Activated CD4-positive, alpha-beta T cell treated with anti-CD3 and anti-CD28 coated beads, Interleukin-2, amount 10 ng/mL, durations not matched to agents 7 days and 5 days (primary cell): ENCODE results near the gene ABI1. TPM values are rescaled to one million over a fixed set of nuclear protein-coding genes. Genes with fewer than 3 reads are reported as not detected.
A peak's percentile ranks its signal among the peaks of the same experiment; 100 is the strongest.

Experiments
- CTCF ChIA-PET: fragments of 350-600 bp; sonication (Branson Sonifier 250); formaldehyde crosslinking; loops from one replicate; lab custom pipeline; 2021; ENCODE audit warnings: antibody characterized with exemption; lab: Charles Lee
- POLR2A ChIA-PET: fragments of 350-600 bp; sonication (Branson Sonifier 250); formaldehyde crosslinking; loops from one replicate; lab custom pipeline; 2021; ENCODE audit warnings: antibody characterized with exemption; lab: Charles Lee
- DNase-seq: peaks from one replicate; pipeline ENCODE4 v3.0.0-alpha.2; 2020
- H3K27ac Mint-ChIP-seq: one replicate; pipeline ENCODE4 v1.8.0; 2021; ENCODE audit warnings: mild to moderate bottlenecking, moderate library complexity, mixed read lengths
- H3K27me3 Mint-ChIP-seq: one replicate; pipeline ENCODE4 v1.8.0; 2021; ENCODE audit warnings: mixed read lengths
- H3K36me3 Mint-ChIP-seq: one replicate; pipeline ENCODE4 v1.8.0; 2021; ENCODE audit warnings: low read depth, mixed read lengths
- H3K4me1 Mint-ChIP-seq: one replicate; pipeline ENCODE4 v1.8.0; 2021; ENCODE audit warnings: mixed read lengths
- H3K4me3 Mint-ChIP-seq: one replicate; pipeline ENCODE4 v1.8.0; 2021; ENCODE audit warnings: mild to moderate bottlenecking, moderate library complexity, mixed read lengths
- H3K9me3 Mint-ChIP-seq: one replicate; pipeline ENCODE4 v1.8.0; 2021; ENCODE audit warnings: mixed read lengths
- total RNA-seq, 2 experiments: library from RNA; stranded (reverse); gene quantifications; one replicate each; pipeline ENCODE4 v1.2.3, GENCODE V29; 2021

ABI1 gene
- total RNA-seq, 2 experiments from 2014 or later = 59.7 to 65.2 TPM

DNA sequence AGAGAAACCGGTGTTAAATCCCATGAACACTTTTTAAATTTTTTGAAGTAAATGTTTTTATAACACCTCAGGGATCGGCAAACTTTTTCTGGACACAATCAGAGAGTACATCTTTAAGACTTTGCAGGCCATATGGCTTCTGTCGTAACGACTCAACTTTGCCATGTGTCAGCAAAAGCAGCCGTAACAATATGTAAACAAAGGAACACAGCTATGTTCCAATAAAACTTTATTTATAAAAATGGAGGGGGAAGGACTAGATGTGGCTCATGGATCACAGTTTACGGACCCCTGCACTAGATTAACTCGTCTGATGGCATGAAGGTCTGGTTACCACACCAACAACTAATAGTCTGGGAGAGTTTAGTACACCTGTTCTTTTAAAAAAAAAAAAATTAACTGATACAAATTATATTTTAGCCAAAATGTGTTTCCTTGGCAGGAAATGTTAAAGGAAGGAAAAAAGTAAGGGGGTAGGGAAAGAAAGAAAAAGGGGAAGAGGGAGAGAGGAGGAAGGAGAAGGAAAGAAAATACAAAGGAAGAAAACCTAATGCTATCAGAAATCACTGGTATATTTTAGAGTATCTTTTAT, 50.2 kb downstream of the ABI1 start:
- Mint-ChIP-seq H3K27ac (no peak overlapping the region), H3K9me3 (no peaks in the 10 kb centered on the region), H3K4me1 (peaks cover 28% of the 10 kb centered on the region), H3K27me3 (no peaks in the 10 kb centered on the region), H3K4me3 (no peak overlapping the region), H3K36me3 (peaks cover 32% of the 10 kb centered on the region)
- CTCF ChIA-PET = interaction anchor here (0.6 to 1.5 kb wide), 2 partner anchors 21 to 38 kb away, joined by 3 to 5 read pairs; no protein-coding TSS in a partner anchor
- POLR2A ChIA-PET = no interaction called here
- DNase-seq = no peak

DNA sequence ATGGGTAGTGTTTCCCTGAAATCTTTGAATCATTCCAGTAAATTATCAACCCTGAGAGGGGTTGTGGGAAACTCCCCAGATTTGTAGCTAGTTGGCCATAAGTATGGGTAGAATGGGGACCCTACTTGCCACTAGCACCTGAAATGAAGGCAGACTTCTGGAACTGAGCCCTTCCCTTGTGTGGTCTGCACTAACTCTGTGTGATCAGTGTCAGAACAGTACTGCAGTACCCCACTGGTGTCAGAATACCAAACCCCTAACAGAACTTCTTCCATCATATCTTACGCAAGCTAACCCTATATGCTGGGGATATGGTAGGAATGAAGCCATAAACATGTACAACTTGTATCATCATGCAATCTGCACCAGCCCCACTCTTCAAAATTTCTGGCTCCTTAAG, 50.8 kb downstream of the ABI1 start:
- Mint-ChIP-seq H3K27me3 (no peaks in the 10 kb centered on the region), H3K36me3 (peaks cover 32% of the 10 kb centered on the region), H3K27ac (no peak overlapping the region), H3K4me3 (no peak overlapping the region), H3K4me1 (peaks cover 34% of the 10 kb centered on the region), H3K9me3 (no peaks in the 10 kb centered on the region)
- CTCF ChIA-PET = interaction anchor here (0.6 to 1.5 kb wide), 2 partner anchors 22 to 38 kb away, joined by 3 to 5 read pairs; no protein-coding TSS in a partner anchor
- POLR2A ChIA-PET = no interaction called here
- no peak for DNase-seq

DNA sequence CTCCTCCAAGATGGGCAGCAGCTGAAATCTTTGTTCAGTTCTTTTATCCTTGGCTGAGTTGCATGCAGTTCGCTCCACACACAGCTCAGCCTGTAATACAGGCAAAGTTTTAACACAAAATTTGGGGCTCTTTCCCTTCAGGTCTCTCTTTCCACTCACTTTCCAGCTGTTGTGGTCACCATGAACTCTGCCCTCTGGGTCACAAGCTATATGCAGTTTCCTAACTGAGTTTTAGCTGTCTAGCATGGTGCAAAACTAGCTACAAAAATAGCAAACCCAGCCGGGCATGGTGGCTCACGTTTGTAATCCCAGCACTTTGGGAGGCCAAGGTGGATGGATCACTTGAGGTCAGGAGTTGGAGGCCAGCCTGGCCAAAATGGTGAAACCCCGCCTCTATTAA, 53.2 kb downstream of the ABI1 start:
- no peak overlapping the region for H3K4me3 Mint-ChIP-seq
- no peaks in the 10 kb centered on the region for H3K9me3 Mint-ChIP-seq
- H3K27me3 Mint-ChIP-seq = no peaks in the 10 kb centered on the region
- H3K4me1 Mint-ChIP-seq = peaks cover 49% of the 10 kb centered on the region
- peaks cover 29% of the 10 kb centered on the region for H3K36me3 Mint-ChIP-seq
- DNase-seq = no peak
- POLR2A ChIA-PET = no interaction called here
- no peak overlapping the region for H3K27ac Mint-ChIP-seq
- CTCF ChIA-PET = no interaction called here

DNA sequence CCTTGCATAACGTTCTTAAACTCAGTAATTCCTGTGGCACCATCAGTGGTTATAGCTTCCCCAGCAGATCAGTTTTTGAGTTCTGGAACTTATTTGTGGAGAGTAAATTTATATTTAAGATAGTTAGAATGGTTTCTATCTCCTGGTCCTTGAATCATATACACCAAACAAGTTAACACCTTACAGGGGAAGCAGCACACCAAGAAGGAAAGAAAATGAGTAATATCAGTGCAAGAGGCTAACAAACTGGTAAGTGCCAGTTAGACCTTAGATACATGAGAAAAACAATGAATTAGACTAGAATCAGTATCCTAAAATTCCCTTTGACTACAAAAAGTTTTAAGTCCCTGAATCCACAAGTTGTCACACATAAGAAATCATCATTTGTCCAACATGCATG, 54.2 kb downstream of the ABI1 start:
- Mint-ChIP-seq H3K4me1 (peaks cover 53% of the 10 kb centered on the region), H3K4me3 (no peak overlapping the region), H3K9me3 (no peaks in the 10 kb centered on the region), H3K27me3 (no peaks in the 10 kb centered on the region), H3K36me3 (peaks cover 27% of the 10 kb centered on the region), H3K27ac (peak overlapping the region; percentile 36)
- CTCF ChIA-PET = interaction anchor here (0.7 to 1.2 kb wide), 3 partner anchors 9 to 28 kb away, joined by 3 read pairs; no protein-coding TSS in a partner anchor
- POLR2A ChIA-PET = no interaction called here
- DNase-seq = no peak

DNA sequence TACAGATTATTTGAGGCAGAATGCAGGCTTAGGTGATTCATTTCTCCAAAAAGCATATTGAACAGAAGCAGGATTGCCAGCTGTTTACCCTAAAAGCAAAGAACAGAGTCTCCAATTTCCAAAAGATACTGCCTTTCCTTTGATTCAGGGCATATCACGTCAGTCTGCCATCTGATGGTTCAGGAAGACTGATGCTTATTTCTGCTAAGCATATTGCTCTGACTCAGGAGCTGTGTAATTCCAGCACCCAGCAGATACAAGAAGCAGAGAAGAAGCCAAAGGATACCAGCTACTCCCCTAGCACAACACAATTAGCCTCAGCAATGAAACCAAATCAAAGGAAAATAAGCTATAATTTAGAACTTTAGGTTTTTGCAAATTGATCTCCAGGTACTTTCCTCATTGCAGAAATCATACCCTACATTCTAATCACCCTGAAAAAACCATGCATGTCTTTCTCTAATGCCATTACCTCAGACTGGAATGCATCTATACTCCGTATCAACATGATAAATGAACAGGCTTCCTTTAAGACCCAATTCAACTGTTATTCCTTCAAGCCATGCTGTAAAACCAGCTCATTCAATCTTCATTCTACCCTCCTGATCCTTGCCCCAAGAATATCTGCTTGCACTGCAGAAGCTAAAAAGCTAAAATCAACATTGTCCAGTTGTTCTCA, 55.1 kb downstream of the ABI1 start:
- Mint-ChIP-seq H3K27me3 (no peaks in the 10 kb centered on the region), H3K36me3 (peaks cover 32% of the 10 kb centered on the region), H3K4me3 (no peak overlapping the region), H3K27ac (no peak overlapping the region), H3K9me3 (no peaks in the 10 kb centered on the region), H3K4me1 (peaks cover 54% of the 10 kb centered on the region)
- POLR2A ChIA-PET = interaction anchor here (0.6 kb wide), 1 partner anchor 9 kb away, joined by 3 read pairs; no protein-coding TSS in a partner anchor
- CTCF ChIA-PET = interaction anchor here (0.7 to 1.5 kb wide), 5 partner anchors 9 to 79 kb away, joined by 3 to 4 read pairs (median 3); no protein-coding TSS in a partner anchor
- DNase-seq = no peak

DNA sequence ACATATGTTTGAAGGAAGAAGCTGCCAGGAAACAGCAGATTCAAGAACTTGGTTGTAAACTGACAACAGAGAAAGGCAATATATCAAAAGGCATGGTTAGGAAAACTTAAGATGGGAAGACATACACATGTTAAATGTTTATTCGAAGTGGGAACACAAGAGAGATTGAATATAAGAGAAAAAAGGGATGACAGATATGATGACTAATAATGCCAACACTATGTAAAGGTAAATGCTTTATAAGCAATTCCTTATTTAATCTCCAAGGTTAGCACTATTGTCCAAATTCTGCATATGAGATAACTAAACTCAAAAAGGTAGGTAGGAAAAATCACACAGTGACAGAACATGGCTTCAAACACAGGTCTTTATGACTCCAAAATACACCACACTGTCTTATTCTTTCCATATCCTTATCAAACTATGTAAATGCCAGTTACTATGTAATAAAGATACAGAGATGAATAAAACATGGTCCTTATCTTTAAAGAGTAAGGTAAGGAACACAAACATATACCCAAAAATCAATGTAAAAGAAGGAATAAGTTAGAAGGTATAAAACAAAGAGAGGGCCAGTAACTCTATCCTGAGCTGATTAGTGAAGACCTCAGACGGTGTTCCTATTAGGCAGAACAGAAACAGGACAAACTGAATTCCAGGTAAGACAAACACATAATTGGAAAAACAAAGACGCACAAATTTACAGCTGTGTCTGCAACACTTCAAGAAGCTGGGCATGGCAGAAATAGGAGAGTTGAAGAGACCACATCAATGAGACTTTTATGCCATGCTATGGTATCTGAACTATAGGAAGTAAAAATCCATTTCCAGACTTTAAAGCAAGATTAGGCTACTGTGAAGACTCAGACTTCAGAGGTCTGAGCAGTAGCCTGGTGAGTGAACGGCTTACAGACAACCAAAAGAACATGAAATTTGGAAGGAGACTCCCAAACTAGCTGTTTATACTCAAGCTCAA, 56.1 kb downstream of the ABI1 start:
- POLR2A ChIA-PET = interaction anchor here (0.6 kb wide), 2 partner anchors 1498 to 1545 kb away, joined by 3 to 4 read pairs; no protein-coding TSS in a partner anchor
- H3K4me1 Mint-ChIP-seq = peaks cover 57% of the 10 kb centered on the region
- H3K36me3 Mint-ChIP-seq = peaks cover 36% of the 10 kb centered on the region
- H3K27ac Mint-ChIP-seq = no peak overlapping the region
- H3K27me3 Mint-ChIP-seq = no peaks in the 10 kb centered on the region
- no peaks in the 10 kb centered on the region for H3K9me3 Mint-ChIP-seq
- no peak for DNase-seq
- H3K4me3 Mint-ChIP-seq = no peak overlapping the region
- CTCF ChIA-PET = interaction anchor here (1.5 kb wide), 1 partner anchor 78 kb away, joined by 4 read pairs; no protein-coding TSS in a partner anchor

DNA sequence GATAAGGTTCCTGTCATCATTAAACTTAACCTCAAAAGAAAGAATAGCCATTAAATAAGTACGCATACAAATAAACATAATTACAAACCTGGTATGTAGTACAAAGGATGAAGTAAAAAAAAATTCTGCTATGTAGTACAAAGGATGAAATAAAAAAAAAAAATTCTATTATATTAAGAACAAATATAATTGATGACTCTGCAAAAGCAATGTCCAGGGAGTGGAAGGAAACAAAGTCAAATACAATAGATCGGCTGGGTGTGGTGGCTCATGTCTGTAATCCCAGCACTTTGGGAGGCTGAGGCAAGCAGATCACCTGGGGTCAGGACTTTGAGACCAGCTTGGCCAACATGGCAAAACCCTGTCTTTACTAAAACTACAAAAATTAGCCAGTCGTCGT, 56.9 kb downstream of the ABI1 start:
- H3K27me3 Mint-ChIP-seq = no peaks in the 10 kb centered on the region
- H3K27ac Mint-ChIP-seq = no peak overlapping the region
- H3K36me3 Mint-ChIP-seq = peaks cover 36% of the 10 kb centered on the region
- H3K4me1 Mint-ChIP-seq = peaks cover 59% of the 10 kb centered on the region
- no peak for DNase-seq
- ChIA-PET CTCF (no interaction called here), POLR2A (no interaction called here)
- H3K4me3 Mint-ChIP-seq = no peak overlapping the region
- no peaks in the 10 kb centered on the region for H3K9me3 Mint-ChIP-seq

DNA sequence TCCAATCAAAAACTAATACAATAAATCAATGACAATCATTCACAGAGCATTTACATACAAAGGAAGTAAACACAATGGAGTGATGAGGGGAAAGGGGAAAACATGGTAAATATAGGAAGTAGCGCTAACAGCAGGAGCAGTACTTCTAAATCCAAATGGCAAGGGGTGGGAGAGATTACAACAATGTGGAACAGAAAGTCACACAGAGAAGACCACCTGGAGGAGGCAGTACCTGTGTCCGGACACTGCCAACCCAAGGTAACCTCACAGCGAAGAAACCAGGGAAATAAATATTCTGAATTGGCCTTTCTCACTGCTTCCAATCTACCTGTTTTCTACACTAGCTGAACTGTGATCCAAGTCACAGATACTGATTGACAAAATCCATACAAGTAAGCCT, 58.2 kb downstream of the ABI1 start:
- no peak for DNase-seq
- Mint-ChIP-seq H3K4me3 (no peak overlapping the region), H3K9me3 (peaks cover under 1% of the 10 kb centered on the region), H3K4me1 (peaks cover 59% of the 10 kb centered on the region), H3K27ac (no peak overlapping the region), H3K27me3 (no peaks in the 10 kb centered on the region), H3K36me3 (peaks cover 42% of the 10 kb centered on the region)
- CTCF ChIA-PET = interaction anchor here (0.6 kb wide), 2 partner anchors 42 to 420 kb away, joined by 3 read pairs; no protein-coding TSS in a partner anchor
- POLR2A ChIA-PET = no interaction called here

DNA sequence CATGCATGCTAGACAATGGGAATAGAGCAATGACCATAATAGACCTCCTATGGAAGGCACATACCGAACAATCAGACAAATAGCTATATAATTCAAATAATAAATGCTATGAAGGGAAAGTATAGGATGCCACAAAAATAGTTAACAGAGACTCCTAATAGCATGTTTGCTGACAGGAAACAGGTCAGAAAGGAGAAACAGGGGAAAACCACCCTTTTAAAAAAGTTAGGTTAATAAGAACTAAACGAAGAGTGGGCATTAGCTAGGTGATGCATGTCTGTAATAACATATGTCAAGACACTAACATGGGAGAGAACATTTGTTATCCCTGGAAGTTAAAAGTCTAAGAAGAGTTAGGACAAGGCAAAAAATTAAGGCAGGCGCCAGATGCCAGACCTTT, 58.9 kb downstream of the ABI1 start:
- ChIA-PET POLR2A (no interaction called here), CTCF (no interaction called here)
- peaks cover 54% of the 10 kb centered on the region for H3K4me1 Mint-ChIP-seq
- no peaks in the 10 kb centered on the region for H3K27me3 Mint-ChIP-seq
- no peak overlapping the region for H3K27ac Mint-ChIP-seq
- H3K36me3 Mint-ChIP-seq = peaks cover 40% of the 10 kb centered on the region
- H3K9me3 Mint-ChIP-seq = peaks cover 4% of the 10 kb centered on the region
- no peak overlapping the region for H3K4me3 Mint-ChIP-seq
- DNase-seq = no peak

DNA sequence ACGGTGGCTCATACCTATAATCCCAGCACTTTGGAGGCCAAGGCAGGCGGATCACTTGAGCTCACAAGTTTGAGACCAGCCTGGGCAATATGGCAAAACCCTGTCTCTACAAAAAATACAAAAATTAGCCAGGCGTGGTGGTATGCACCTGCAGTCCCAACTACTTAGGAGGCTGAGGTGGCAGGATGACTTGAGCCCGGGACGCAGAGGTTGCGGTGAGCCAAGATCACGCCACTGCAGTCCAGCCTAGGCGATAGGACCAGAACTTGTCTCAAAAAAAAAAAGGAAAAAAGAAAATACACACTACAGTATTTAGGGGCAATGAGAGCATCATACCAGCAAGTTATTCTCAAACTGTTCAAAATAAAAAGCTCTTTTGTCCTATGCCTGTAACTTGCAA, 59.5 kb downstream of the ABI1 start:
- peaks cover 49% of the 10 kb centered on the region for H3K4me1 Mint-ChIP-seq
- H3K27ac Mint-ChIP-seq = no peak overlapping the region
- no peaks in the 10 kb centered on the region for H3K27me3 Mint-ChIP-seq
- no peak for DNase-seq
- POLR2A ChIA-PET = no interaction called here
- CTCF ChIA-PET = no interaction called here
- H3K4me3 Mint-ChIP-seq = no peak overlapping the region
- peaks cover 37% of the 10 kb centered on the region for H3K36me3 Mint-ChIP-seq
- peaks cover 4% of the 10 kb centered on the region for H3K9me3 Mint-ChIP-seq

DNA sequence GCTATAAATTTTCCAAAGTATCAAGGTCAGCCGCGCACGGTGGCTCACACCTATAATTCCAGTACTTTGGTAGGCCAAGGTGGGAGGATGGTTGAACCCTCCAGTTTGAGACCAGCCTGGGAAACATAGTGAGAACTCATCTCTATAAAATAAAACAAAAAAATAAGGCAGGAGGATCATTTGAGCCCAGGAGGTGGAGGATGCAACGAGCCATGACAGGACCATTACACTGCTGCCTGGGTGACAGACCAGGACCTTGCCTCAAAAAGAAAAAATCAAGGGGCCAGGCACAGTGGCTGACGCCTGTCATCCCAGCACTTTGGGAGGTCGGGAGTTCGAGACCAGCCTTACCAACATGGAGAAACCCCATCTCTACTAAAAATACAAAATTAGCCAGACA, 60.3 kb downstream of the ABI1 start:
- H3K27ac Mint-ChIP-seq = no peak overlapping the region
- ChIA-PET POLR2A (no interaction called here), CTCF (no interaction called here)
- H3K4me1 Mint-ChIP-seq = peaks cover 41% of the 10 kb centered on the region
- H3K4me3 Mint-ChIP-seq = no peak overlapping the region
- peaks cover 7% of the 10 kb centered on the region for H3K9me3 Mint-ChIP-seq
- H3K36me3 Mint-ChIP-seq = peaks cover 37% of the 10 kb centered on the region
- H3K27me3 Mint-ChIP-seq = no peaks in the 10 kb centered on the region
- DNase-seq = no peak

DNA sequence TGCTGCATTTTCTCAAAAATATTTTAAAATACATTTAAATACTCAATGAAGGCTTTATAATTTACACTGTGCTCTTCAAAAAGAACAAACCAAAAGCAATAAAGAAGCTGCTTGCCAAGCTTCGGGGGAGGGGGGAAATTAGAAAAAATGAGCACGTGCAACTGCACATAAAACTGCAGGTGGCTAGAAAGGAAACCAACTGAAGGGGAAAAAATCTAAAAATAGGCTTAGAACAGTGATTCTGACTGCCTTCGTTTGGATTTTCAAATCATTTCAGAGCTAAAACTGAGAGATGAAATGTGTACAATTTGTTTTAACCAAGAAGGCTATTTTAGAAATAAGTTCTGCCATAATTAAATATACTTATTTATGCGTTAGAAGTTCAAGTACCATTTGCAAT, 61.4 kb downstream of the ABI1 start:
- peak; percentile 15 for DNase-seq
- peaks cover 30% of the 10 kb centered on the region for H3K4me1 Mint-ChIP-seq
- H3K9me3 Mint-ChIP-seq = peaks cover 10% of the 10 kb centered on the region
- no peak overlapping the region for H3K27ac Mint-ChIP-seq
- no peaks in the 10 kb centered on the region for H3K27me3 Mint-ChIP-seq
- H3K4me3 Mint-ChIP-seq = no peak overlapping the region
- peaks cover 43% of the 10 kb centered on the region for H3K36me3 Mint-ChIP-seq
- ChIA-PET CTCF (interaction anchor here (1.5 kb wide), 1 partner anchor 19 kb away, joined by 4 read pairs; no protein-coding TSS in a partner anchor), POLR2A (no interaction called here)
